Measurements from ENCODE around the gene MIS18BP1.
"Not testable (repeated sequence)": the region's sequence is repeated elsewhere in the genome, so short reads cannot be mapped to it uniquely, and the experiment has no call there.

The MIS18BP1 gene

DNA sequence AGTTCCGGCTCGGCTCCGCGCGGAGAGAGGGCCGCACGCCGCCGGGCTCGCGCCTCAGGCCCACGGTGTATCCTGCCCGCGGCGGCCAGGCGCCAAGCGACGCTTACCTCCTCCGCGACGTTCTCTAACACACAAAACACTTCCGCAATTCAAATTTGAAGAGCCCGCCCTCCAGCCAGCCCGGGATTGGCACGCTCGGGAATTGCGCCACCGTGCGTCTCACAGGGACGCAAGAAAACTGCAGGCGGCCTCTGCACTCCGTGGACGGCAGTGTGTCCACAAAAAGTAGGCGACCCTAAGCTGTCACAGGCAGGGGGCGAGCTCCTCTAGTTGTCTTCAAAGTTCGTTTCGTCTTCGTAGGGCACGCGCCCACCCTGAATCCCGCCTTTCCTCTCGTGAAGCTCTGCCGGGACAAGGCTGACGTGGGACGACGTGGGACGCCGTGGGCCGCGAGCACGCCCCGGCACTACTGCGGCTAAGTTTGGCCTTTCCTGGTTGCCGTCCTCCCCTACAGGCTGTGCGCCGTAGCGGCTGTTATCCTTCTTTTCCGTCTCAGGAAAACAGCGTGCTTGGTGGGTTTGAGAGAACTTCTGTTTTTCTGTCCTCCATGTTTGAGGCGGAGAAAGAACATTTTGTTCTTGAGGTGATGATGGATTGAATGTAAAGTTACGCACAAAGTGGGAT lies at the start of gene MIS18BP1:
Gene MIS18BP1, minus strand, starts transcription at position 133 of the 684 bp plus-strand sequence. CDS start 5,916 bp downstream, outside the sequence.
- DNase-seq: peak; percentile 85

- DNase-seq: no peak
These were observed 45.6 kb upstream of the MIS18BP1 start for GRCh38 chr14:45298423-45299117.

DNA sequence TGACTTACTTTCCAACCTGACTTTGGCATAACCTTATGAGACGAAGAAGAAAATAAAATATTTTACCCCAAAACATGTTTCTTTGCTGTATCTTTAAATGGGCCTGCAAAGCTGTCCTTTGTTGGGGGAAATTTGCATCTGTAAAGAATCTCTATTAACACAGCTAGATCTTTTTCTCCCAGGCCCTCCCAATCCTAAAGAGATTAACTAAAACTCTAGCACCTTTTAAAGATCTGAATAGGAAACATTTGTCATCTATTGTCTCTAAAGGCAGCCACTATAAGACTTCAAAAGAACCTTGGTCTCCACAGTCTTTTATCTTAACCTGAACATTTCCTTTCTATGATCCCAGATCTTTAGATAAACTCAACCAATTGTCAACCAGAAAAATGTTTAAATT lies 41.8 kb upstream of the MIS18BP1 start:
- not testable (repeated sequence) for DNase-seq

GRCh38 chr14:45290547-45290946 lies 37.5 kb upstream of the MIS18BP1 start:
- no peak for DNase-seq

- DNase-seq: no peak
These were observed 34.6 kb upstream of the MIS18BP1 start for GRCh38 chr14:45287610-45288009.

DNA sequence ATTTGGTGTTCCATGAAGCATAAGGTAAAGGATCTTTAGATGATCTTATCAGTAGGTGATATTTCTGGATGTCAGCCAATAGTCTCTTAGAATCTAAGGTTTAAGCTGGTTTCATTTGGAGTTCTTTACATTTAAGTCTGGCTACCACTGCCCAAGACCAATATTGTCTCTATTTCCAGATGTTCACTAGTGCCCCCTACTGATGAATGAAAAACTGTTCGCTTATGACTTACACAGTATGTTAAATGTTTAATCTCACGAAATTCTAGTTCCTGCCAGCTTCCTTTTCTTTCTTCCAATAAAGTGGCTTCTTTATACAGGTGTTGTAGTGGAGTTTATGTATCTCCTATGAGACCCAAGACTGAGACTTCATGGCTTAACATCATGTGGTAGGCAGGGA lies 31.8 kb upstream of the MIS18BP1 start:
- no peak for DNase-seq

GRCh38 chr14:45281731-45282400 lies 28.9 kb upstream of the MIS18BP1 start:
- DNase-seq: not testable (repeated sequence)

DNA sequence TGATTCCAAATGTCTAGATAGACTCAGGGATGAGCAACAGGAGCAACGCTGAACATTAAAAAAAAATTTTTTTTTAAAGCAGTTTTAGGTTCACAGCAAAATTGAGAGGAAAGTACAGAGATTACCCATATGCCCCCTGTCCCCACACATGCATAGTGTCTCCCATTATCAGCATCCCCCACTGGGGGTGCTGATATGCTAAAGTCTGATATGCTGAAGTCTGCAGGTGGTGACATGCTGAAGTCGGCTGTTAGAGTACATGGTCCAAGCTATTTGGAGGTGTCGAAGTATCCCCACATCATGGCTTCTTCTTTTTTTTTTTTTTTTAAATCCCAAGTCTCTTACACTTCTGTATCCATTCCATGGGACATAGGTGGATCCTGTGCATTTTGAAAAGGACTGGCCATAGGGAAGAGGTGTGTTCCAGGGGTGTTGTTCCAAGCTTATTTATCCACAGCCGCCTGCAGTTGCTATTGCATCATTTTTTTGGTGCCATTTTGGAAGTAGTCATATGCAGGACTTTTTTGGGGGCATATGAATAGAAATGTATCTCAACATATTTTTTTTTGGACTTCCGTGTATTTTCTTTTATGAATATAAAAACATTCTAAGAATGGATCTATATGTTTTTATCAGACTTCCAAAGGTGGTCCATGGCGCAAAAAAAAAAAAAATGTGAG lies 19.0 kb upstream of the MIS18BP1 start:
- no peak for DNase-seq

- DNase-seq: no peak
These were observed 17.0 kb upstream of the MIS18BP1 start for GRCh38 chr14:45270031-45270430.

- no peak for DNase-seq
These were observed 14.1 kb upstream of the MIS18BP1 start for GRCh38 chr14:45267071-45267470.

- no peak for DNase-seq
These were observed 9.6 kb upstream of the MIS18BP1 start for GRCh38 chr14:45262637-45263036.

DNA sequence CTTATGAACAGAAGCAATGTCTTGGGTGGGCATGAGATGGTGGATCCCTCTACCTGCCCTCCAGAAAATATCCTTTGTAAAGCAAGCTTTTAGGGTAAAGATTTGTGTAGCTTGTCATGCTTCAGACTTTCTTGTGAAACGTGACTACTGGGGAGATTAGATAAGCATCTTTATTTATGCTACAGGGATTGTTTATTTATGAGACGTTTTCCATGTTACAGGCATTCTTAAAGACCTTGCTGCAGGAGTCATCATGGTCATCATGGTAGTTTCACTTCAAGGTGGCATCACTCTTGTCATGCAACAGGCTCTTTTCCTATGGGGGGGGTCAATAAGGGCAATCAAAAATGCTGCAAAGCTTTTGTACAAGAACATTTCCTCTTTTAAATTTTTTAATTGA lies 8.2 kb upstream of the MIS18BP1 start:
- no peak for DNase-seq

DNA sequence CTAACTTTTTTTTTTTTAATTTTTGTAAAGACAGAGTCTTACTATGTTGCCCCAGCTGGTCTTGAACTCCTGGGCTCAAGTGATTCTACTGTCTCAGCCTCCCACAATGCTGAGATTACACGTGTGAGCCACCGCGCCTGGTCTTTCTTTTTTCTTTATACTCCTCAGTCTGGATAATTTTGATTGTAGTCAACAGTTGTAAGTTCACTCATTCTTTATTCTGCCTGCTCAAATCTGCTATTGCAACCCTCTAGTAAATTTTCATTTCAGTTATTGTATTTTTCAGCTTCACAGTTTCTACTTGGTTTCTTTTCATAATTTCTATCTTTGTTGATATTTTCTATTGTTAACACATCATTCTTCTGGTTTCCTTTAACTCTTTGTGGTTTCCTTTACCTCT lies 5.8 kb upstream of the MIS18BP1 start:
- no peak for DNase-seq

- no peak for DNase-seq
These were observed 5.1 kb upstream of the MIS18BP1 start for GRCh38 chr14:45258073-45258472.

GRCh38 chr14:45254771-45255170 lies 1.8 kb upstream of the MIS18BP1 start:
- no peak for DNase-seq

- DNase-seq: no peak
These were observed 830 bp upstream of the MIS18BP1 start for GRCh38 chr14:45253754-45254310.

- DNase-seq: no peak
These were observed 484 bp downstream of the MIS18BP1 start for GRCh38 chr14:45252366-45253069.

DNA sequence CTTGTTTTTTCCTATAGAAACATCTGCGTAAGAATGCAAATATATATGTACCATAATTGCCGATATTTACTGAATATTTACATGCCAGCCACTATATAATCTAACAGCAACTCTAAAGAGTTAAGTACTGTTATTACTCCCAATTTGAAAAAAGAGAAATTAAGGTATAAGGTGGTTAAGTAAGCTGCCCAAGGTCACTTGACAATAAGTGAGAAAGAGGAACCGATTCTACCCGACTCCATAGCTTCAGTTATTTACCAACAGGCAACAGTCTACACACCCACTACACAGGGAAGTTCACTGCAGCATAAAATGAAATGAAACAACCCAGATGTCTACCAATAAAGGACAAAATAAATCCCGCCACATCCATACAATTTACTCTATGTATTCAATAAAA lies 1.1 kb downstream of the MIS18BP1 start:
- no peak for DNase-seq

DNA sequence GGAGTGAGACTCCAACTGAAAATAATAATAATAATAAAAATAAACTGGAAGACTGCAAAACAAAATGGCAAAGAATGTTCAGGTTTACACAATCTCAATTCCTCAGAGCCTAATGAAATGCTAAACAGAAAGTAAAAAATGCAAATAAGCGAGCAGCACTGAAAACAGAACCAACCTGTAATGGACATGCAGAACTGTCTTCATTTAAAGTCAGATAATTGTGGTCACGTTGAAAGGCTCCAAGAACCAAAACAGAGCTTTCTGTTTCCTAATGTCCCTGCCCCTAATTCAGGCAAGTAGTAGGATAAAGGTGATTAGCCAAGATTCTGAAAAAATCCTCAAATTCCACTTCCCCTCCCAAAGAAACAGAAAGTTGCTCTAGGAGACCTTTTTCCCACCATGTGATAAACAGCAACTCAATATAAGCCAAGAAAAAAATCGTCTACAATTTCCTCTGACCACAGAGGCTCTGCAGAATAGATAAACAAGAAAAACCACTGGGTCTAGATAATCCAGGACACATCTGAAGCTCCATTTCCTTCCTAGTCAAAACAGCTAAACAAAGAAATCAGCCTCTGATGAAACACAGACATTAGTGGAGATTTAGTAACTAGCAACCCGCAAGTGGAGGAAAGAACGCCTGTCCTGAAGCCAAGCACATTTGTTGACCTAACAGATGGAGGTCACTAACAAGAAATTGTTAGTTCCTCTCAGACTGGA lies 3.0 kb downstream of the MIS18BP1 start:
- DNase-seq: no peak

DNA sequence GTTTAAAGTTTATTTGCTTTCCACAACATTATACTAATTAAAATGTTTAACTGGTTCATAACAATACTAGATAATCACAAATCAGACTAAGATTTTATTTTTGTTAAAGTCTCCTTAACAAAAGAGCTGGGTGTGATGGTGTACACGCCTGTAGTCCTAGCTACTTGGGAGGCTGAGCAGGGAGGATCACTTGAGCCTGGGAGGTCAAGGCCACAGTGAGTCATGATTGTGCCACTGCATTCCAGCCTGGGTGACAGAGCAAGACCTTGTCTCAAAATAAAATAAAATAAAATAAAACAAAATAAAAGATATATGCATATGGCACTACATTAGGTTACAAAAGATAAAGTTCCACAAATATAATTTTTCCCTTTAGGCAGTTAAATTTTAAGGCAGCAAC lies 5.6 kb downstream of the MIS18BP1 start:
- no peak for DNase-seq

- no peak for DNase-seq
These were observed 6.3 kb downstream of the MIS18BP1 start for GRCh38 chr14:45246691-45247090.

DNA sequence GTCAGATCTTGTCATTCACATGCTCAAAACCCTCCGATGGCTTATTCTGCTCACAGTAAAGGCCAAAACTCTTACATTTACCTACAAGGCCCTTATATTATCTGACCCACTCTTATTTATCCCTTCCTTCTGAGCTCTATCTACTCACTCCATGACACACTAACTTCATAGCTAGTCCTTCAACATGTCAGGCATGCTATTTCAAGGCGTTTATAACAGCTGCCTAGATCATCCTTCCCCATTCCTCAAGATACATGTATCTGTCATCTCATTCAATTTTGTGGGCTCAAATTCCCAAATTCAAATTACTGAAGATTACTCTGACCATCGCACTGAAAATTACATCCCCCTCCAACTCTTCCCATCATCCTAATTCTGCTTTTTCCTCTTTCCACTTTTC lies 6.9 kb downstream of the MIS18BP1 start:
- no peak for DNase-seq
